RPMI8226 (cell line): ENCODE results near the gene WDR54.
A peak's percentile ranks its signal among the peaks of the same experiment; 100 is the strongest.
"Not testable (repeated sequence)": the region's sequence is repeated elsewhere in the genome, so short reads cannot be mapped to it uniquely, and the experiment has no call there.

Source experiments
- DNase-seq: peaks from one replicate; pipeline ENCODE4 v3.0.0-alpha.2; 2015

The WDR54 gene

DNA sequence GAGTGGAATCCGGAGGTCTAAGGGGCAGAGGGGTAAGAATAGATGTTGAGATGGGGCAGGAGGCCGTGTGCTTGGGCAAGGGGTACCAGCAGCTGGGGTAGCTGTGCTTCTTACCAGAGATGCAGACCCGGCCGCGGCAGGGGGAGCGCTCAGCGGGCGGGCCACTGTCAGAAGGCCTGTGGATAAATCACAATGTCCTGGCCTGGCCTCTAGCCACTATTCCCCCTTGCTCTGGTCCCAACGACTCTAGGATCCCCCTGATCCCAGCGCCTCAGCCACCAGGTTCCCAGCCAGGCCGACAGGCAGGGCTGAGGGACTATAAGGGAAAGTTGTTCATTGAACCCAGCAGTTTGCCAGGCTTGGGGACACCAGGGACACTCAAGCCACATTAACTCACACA, 9.0 kb downstream of the WDR54 start:
- DNase-seq, result no peak

GRCh38 chr2:74436111-74436805, 14.7 kb downstream of the WDR54 start:
- DNase-seq, result no peak

- no peak for DNase-seq
These were observed 15.5 kb downstream of the WDR54 start for GRCh38 chr2:74436848-74437695.

GRCh38 chr2:74438248-74438647, 16.7 kb downstream of the WDR54 start:
- DNase-seq, result no peak

DNA sequence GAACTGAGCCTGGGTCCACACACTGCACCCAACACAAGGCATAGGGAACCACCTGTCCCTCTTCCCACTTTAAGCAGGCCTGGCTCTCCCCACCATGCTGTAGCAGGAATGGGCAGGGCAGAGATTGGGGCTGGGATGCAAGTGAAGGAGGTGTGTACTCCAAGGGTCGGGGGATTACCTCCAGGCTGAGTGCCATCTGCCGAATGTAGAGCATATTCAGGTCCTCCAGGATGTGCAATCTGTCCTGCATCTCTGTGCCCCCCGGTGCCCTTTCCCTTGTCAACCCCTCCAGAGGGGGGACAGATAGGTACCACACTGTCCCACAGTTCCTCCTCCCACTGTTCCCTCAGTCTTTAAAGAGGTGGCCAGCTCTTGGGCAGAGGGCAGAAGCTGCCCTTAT, 17.8 kb downstream of the WDR54 start:
- DNase-seq, result no peak

DNA sequence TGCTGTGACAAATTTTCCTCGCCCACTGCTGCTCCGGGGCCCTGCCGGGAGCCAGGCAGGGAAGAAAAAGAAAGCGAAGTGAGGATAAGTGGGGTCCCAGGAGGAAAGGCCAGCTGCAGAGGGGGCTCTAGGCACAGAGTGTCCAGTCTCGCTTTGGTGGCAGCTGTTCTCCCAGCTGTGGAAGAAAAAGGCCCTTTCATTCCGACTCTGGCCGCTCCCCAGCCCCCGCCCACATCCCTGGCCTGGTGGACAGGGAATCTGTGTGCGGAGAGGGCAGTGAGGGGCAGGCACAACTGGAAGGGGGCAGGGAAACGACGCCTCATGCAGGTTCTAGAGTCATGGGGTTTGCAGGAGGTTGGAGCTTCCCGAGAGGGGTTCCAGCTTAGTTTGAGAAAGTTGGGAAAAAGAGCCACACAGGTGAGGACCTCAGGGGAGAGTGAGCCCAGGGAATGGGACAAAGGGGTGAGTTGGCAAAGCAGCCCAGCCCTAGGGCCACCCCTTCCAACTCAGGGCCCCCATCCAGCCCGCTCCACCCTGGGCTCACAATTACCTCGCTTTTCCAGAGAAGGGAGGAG, 18.4 kb downstream of the WDR54 start:
- DNase-seq, result no peak

DNA sequence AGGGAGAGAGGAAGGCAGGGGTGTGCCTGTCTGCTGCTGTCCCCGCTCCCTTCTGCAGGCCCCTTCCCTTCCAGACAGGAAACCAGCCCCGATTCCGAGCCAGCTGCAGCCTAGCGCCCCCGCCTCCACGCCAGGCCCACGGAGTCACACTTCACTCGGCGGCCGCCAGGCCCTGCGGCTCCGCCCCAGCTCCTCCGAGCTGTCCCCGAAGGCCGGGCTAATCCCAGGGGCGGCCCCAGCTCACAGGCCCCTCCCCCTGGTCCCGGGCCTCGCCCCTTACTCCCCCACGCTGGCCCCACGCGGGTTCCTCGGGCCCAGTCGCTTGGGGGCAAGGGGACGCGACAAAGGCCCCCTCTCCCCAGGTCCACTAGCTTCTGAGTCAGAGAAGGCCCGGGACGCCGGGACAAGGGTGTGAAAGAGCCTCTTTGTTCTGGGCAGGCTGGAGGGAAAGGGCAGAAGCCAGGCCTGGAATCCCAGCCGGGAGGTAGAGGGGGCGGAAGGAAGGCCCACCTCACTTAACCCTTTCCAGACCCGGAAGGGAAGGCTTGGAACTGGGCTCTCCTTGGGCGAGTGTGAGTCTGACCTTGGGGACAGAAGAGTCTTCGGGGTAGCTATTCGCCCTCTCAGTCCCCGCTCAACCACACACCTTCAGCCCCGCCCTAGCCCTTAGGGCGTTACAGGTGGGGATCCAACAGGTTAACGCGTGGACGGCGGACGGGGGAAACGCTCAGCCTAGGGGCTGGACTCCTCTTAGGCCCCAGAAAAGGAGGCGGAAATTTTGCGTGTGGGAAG, 19.0 kb downstream of the WDR54 start:
- peak; percentile 70 for DNase-seq

GRCh38 chr2:74441170-74441689, 19.7 kb downstream of the WDR54 start:
- DNase-seq, result no peak

GRCh38 chr2:74441690-74442482, 20.4 kb downstream of the WDR54 start, which contains the start of gene RTKN:
Gene RTKN, minus strand, starts transcription at chr2:74441937. Its CDS starts 121 bp downstream, at chr2:74441816.
- DNase-seq, result no peak

DNA sequence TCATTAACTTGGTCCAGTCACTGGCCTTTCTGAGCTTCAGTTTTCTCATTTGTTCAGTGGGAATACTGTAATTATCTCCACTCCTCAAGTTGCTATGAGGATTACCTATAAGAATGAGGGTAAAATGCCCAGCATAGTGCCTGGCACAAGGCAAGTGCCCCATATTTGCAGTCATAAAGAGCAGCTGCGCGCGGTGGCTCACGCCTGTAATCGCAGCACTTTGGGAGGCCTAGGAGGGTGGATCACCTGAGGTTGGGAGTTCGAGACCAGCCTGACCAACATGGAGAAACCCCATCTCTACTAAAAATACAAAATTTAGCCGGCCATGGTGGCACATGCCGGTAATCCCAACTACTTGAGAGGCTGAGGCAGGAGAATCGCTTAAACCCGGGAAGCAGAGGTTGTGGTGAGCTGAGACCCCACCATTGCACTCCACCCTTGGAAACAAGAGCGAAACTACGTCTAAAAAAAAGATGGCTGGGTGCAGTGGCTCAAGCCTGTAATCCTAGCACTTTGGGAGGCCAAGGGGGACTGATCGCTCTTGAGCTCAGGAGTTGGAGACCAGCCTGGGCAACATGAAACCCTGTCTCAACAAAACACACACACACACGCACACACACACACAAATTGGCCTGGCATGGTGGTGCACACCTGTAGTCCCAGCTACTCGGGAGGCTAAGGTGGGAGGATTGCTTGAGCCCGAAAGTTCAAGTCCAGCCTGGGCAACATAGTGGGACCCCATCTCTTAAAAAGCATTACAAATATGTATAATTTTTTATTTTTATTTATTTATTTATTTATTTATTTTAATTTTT, 21.2 kb downstream of the WDR54 start:
- not testable (repeated sequence) for DNase-seq

DNA sequence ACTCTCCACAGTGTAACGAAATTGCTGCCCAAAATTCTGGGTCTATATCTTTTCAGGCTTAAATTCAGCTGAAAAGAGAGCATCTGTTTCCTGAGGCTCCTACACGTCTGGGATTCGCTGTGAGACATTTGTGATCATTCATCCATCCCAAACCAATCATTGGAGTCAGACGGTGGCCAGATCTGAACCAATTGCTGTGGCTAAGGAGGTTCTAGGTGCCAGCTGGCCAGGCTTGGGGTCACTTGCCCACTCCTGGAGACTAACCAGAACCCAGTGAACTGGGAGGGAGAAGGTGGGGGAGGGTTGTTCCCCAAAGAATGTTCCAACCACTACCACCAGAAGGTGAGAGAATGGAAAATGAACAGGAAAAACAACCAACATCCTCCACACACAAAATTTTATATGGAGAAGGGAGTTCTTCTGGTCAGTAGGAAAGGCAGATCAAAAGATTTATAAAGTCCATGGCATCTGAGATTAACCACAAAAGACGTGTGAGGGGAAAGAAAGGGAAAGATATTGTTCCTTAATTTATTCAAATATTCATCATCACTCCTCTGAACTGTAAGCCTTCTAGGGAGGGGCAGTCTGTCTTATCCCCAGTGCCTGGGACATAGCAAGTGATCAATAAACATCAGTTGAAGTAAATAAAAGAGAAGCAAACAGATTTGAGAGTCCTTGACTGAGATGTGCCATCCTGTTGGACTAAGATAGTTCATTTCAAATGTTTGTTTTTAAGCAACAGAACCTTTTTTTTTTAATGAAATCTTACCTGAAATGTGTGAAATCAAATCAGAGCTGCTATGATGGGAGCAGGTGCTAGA, 23.2 kb downstream of the WDR54 start:
- DNase-seq, result no peak

GRCh38 chr2:74447230-74447999, 25.9 kb downstream of the WDR54 start:
- no peak for DNase-seq

- no peak for DNase-seq
These were observed 27.2 kb downstream of the WDR54 start for GRCh38 chr2:74448771-74449170.

- no peak for DNase-seq
These were observed 29.1 kb downstream of the WDR54 start for GRCh38 chr2:74450570-74451190.

DNA sequence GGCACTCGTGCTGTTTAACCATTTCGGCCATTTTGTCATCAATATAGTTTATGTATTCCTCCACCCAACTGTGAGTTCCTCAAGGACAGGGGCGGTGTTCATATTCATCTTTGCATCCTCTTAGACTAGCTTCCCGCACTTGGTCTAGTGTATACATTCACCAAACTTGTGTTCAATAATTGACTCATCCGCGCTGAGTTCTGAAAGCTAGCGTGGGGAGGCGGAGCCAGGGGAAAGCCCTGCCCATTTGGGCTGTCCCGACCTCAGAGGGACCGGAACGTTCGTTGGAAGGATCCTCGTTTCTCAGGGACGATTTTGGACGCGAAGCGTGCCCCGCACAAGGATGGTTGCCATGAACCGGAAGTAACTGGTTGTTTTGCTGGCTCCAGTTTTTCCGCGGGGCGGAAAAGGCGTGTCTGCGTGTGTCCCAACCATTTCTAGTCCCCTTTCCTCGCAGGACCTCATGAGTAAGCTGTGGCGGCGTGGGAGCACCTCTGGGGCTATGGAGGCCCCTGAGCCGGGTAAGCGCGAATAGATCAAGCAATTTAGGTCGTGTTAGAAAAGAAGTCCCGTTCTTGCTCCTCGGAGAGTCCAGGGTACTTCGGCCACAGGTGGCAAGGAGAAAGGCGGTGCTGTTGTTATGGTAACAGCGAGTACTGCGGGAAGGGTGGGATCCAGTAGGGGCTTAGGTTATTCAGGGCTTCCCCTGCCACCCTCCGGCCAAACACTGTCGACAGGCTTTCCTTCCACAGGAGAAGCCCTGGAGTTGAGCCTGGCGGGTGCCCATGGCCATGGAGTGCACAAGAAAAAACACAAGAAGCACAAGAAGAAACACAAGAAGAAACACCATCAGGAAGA, 33.4 kb downstream of the WDR54 start, which contains the start of gene INO80B:
INO80B (plus strand) TSS at position 434 of the 858 bp plus-strand sequence; CDS start at position 464, 30 bp downstream.
- peak; percentile 98 for DNase-seq

DNA sequence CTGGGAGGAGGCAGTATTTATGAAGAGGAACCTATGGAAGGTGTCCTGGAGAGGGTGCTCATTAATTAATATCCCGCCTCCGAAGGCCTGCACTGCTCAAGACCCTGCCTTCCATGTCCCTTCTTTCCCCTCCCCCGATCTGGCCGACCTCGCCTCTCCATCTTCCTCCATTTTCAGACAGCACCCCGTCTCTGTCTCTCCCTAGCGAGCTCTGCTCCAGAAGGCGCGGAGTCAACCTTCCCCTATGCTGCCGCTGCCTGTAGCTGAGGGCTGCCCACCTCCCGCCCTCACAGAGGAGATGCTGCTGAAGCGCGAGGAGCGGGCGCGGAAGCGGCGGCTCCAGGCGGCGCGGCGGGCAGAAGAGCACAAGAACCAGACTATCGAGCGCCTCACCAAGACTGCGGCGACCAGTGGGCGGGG, 35.6 kb downstream of the WDR54 start:
- DNase-seq, result no peak

DNA sequence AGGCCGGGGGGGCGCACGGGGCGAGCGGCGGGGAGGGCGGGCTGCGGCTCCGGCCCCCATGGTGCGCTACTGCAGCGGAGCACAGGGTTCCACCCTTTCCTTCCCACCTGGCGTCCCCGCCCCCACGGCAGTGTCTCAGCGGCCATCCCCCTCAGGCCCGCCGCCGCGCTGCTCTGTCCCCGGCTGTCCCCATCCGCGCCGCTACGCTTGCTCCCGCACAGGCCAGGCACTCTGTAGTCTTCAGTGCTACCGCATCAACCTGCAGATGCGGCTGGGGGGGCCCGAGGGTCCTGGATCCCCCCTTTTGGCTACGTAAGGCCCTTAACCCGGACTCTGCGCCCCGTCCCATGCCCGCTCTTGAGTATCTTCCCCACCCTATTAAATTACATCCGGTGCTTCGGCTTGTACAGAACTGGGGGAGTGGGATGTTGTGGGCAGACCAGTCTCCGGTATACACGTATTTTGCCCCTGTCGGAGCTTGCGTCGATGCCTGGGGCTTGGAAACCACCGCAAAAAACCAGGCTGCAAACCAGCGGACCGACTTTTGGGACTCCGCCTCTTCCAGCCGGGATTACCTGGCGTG, 36.1 kb downstream of the WDR54 start:
- DNase-seq, result peak; percentile 74
